Mesendoderm (in vitro differentiated cells): Measurements from ENCODE around the gene SLC49A3.

ENCODE experiments used
- DNase-seq: peaks from one replicate; pipeline ENCODE4 v3.0.0; 2013
- H2AK5ac ChIP-seq: 2 replicates; pipeline ENCODE4 v1.6.1; 2013; ENCODE audit warnings: low read length, inconsistent platforms
- H2BK120ac ChIP-seq: 2 replicates; pipeline ENCODE4 v1.6.1; 2013; ENCODE audit warnings: low read depth, mild to moderate bottlenecking, low read length, moderate library complexity, mixed read lengths
- H2BK15ac ChIP-seq: replicated peaks from 2 replicates; pipeline ENCODE4 v1.6.1; 2013; ENCODE audit warnings: low read depth, mild to moderate bottlenecking, moderate library complexity
- H2BK5ac ChIP-seq: 2 replicates; pipeline ENCODE4 v1.6.1; 2013; ENCODE audit warnings: low read length, inconsistent platforms
- H3K18ac ChIP-seq: 2 replicates; pipeline ENCODE4 v1.6.1; 2013; ENCODE audit warnings: mild to moderate bottlenecking, low read length, mixed read lengths
- H3K23ac ChIP-seq: one replicate; pipeline ENCODE4 v1.6.1; 2013; ENCODE audit warnings: low read length
- H3K27ac ChIP-seq: 2 replicates; pipeline ENCODE4 v1.5.1; 2013; ENCODE audit warnings: low read depth, mild to moderate bottlenecking, inconsistent platforms, low read length, moderate library complexity
- H3K27me3 ChIP-seq: 2 replicates; pipeline ENCODE4 v1.6.1; 2013; ENCODE audit warnings: low read length, control low read depth, mild to moderate bottlenecking, inconsistent platforms; ENCODE audit not compliant: insufficient read depth, poor library complexity
- H3K36me3 ChIP-seq: 2 replicates; pipeline ENCODE4 v1.6.1; 2013; ENCODE audit warnings: low read length, inconsistent platforms; ENCODE audit not compliant: control insufficient read depth, insufficient read depth
- H3K4ac ChIP-seq: one replicate; pipeline ENCODE4 v1.6.1; 2013; ENCODE audit warnings: low read depth, mild to moderate bottlenecking, low read length, moderate library complexity
- H3K4me1 ChIP-seq: 2 replicates; pipeline ENCODE4 v1.6.1; 2013; ENCODE audit warnings: low read depth, low read length, inconsistent platforms; ENCODE audit not compliant: control insufficient read depth
- H3K4me2 ChIP-seq: 2 replicates; pipeline ENCODE4 v1.6.1; 2013; ENCODE audit warnings: low read length
- H3K4me3 ChIP-seq: 2 replicates; pipeline ENCODE4 v1.5.1; 2013; ENCODE audit warnings: mild to moderate bottlenecking, low read length
- H3K56ac ChIP-seq: one replicate; pipeline ENCODE4 v1.6.1; 2013; ENCODE audit warnings: low read length
- H3K79me1 ChIP-seq: 2 replicates; pipeline ENCODE4 v1.6.1; 2013; ENCODE audit warnings: low read length, inconsistent platforms
- H3K79me2 ChIP-seq: 2 replicates; pipeline ENCODE4 v1.6.1; 2013; ENCODE audit warnings: mild to moderate bottlenecking, low read length; ENCODE audit not compliant: control insufficient read depth, insufficient read depth
- H3K9ac ChIP-seq: 2 replicates; pipeline ENCODE4 v1.6.1; 2013; ENCODE audit warnings: low read length, inconsistent platforms
- H4K5ac ChIP-seq: one replicate; pipeline ENCODE4 v1.6.1; 2013; ENCODE audit warnings: low read length
- H4K8ac ChIP-seq: one replicate; pipeline ENCODE4 v1.6.1; 2013; ENCODE audit warnings: low read depth, mild to moderate bottlenecking, control low read depth, low read length, moderate library complexity
- WGBS: extraction: QIAGEN DNeasy Blood & Tissue Kit; methylation state at CpG from one replicate; pipeline ENCODE4 v1.1.7; 2013; ENCODE audit warnings: low lambda C conversion rate, missing lambda C conversion rate; ENCODE audit not compliant: insufficient coverage; ENCODE audit errors: extremely low coverage; 5-methylcytosine and 5-hydroxymethylcytosine counted together

The SLC49A3 gene

DNA sequence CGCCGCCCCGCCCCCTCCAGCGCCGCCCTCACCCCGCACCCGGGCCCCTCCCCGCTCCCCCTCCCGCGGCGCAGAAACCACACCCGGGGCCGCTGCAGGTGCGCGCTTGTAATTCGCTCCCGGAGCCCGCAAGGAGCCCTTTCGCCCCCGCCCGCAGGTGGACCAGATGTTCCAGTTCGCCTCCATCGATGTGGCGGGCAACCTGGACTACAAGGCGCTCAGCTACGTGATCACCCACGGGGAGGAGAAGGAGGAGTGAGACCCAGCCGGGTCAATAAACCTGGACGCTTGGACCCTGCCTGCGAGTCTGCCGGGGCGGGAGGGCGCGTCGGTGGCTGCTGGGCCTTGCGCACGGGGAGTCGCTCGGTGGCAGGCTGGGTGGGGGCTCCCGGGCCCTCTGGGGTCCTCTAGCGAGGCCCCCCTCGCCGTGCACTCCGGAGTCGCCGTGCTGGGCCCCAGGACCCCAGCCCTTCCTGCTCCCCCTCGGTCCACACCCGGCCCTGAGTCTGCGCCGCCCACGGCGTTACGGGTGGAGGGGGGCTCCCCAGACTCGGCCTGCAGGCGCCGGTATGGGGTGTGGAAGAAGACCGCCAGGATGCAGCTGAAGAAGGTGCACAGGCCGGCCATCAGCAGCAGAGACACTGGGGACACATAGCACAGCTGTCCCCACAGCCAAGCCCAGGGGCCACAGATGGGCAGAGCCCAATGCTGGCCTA, 7.1 kb downstream of the SLC49A3 start:
- H3K4me2 ChIP-seq, result no peak overlapping the region
- no CpG with 5 or more reads among the region's 58 CpGs for WGBS
- peaks cover 1% of the 10 kb centered on the region for H3K4me1 ChIP-seq
- no peak overlapping the region for H2AK5ac ChIP-seq
- H3K36me3 ChIP-seq, result no peaks in the 10 kb centered on the region
- H3K56ac ChIP-seq, result no peak overlapping the region
- H3K4ac ChIP-seq, result no peak overlapping the region
- no peak overlapping the region for H4K5ac ChIP-seq
- H3K27ac ChIP-seq, result no peak overlapping the region
- H3K9ac ChIP-seq, result no peak overlapping the region
- H3K27me3 ChIP-seq, result no peaks in the 10 kb centered on the region
- no peak overlapping the region for H3K4me3 ChIP-seq
- no peak overlapping the region for H3K23ac ChIP-seq
- no peaks in the 10 kb centered on the region for H3K79me2 ChIP-seq
- no peak overlapping the region for H2BK120ac ChIP-seq
- no peak for DNase-seq
- no peak overlapping the region for H4K8ac ChIP-seq
- H2BK15ac ChIP-seq, result no peak overlapping the region
- H2BK5ac ChIP-seq, result no peak overlapping the region
- H3K18ac ChIP-seq, result no peak overlapping the region
- no peaks in the 10 kb centered on the region for H3K79me1 ChIP-seq

DNA sequence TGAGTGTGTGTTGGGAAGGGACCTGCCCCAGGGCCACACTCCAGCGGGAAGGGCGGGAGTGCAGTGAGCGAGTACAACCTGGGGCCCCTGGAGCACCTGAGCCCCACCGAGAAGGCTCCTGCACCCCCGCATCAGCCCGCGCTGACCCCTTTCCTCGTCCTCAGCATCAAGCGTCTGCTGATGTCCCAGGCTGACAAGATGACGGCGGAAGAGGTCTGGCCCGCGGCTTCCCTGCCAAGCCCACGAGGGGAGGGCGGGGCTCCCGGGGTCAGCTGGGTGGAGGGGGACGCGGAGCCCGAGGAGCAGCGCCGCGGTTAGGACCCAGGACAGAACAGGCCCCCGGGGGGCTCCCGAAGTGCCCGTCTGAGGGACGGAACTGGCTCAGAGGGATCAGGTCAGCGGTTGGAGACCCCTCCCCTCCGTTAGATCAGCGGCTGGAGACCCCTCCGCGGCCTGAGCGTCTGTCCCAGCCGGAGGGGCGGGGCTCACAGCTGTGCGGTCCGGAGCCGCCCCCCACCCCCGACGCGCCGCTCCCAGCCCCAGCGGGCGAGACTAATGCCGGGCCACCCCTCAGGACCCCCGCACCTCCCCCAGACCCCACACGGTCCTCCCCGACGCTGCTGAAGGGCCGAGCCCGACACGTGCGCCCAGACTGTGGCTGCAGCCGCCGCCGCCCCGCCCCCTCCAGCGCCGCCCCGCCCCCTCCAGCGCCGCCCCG, 7.9 kb downstream of the SLC49A3 start:
- Histone ChIP-seq H3K23ac (no peak overlapping the region), H3K9ac (peak overlapping the region; percentile 21), H3K4me2 (peak overlapping the region; percentile 60), H3K79me2 (no peaks in the 10 kb centered on the region), H2AK5ac (no peak overlapping the region), H3K4ac (no peak overlapping the region), H2BK120ac (no peak overlapping the region), H2BK5ac (no peak overlapping the region), H3K4me1 (peaks cover 1% of the 10 kb centered on the region), H3K56ac (peak overlapping the region; percentile 19), H3K36me3 (no peaks in the 10 kb centered on the region), H4K8ac (no peak overlapping the region), H2BK15ac (no peak overlapping the region), H3K4me3 (peak overlapping the region; percentile 34), H3K79me1 (no peaks in the 10 kb centered on the region), H4K5ac (no peak overlapping the region), H3K27ac (no peak overlapping the region), H3K27me3 (no peaks in the 10 kb centered on the region), H3K18ac (no peak overlapping the region)
- no CpG with 5 or more reads among the region's 62 CpGs for WGBS
- peak; percentile 78 for DNase-seq

DNA sequence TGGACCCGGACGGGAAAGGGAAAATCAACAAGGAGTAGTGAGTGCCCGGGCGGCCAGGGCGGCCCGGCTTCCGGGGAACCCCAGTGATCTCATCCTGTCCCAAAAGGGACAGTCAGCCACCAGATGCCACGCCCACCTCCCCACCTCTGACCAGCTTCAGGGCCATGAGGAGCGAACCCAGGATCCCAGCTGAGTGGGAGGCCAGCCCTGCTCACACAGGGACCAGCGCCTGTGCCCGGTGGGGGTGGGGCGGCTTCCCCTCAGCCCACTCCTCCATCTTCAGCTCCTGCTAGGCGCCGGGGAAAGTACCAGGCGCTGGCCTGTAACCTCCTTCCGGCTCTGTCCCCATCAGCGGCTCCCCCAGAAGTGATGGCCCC, 8.4 kb downstream of the SLC49A3 start:
- Histone ChIP-seq H3K27ac (no peak overlapping the region), H3K9ac (peak overlapping the region; percentile 21), H3K4me3 (no peak overlapping the region)

DNA sequence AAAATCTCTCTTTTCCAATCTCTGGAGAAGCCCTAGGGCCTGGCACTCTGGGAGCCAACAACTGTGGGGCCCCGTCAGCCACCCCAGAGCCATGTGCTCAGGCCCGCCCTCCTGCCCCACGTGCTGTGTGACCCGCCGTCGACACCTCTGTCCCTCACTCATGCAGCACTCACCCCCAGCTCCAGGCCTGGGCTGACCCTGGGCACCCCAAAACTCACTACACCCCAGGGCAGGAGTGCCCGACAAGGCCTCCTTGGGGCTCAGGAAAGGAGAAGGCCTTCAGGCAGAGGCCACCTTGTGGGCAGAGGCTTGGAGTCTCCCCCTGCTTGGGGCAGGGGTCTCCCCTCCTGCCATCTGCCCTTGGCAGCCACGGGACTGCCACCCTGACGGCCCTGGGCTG, 8.9 kb downstream of the SLC49A3 start:
- no peak overlapping the region for H4K5ac ChIP-seq
- no peak overlapping the region for H4K8ac ChIP-seq
- H3K4me2 ChIP-seq, result no peak overlapping the region
- H2BK5ac ChIP-seq, result no peak overlapping the region
- H3K23ac ChIP-seq, result no peak overlapping the region
- H2BK120ac ChIP-seq, result no peak overlapping the region
- no peak overlapping the region for H2AK5ac ChIP-seq
- H2BK15ac ChIP-seq, result no peak overlapping the region
- H3K18ac ChIP-seq, result no peak overlapping the region
- H3K79me1 ChIP-seq, result peaks cover 2% of the 10 kb centered on the region
- no peak overlapping the region for H3K27ac ChIP-seq
- no peak overlapping the region for H3K4me3 ChIP-seq
- no peaks in the 10 kb centered on the region for H3K27me3 ChIP-seq
- no CpG with 5 or more reads among the region's 9 CpGs for WGBS
- peak overlapping the region; percentile 21 for H3K9ac ChIP-seq
- no peaks in the 10 kb centered on the region for H3K36me3 ChIP-seq
- H3K4ac ChIP-seq, result no peak overlapping the region
- H3K4me1 ChIP-seq, result peaks cover 1% of the 10 kb centered on the region
- H3K56ac ChIP-seq, result peak overlapping the region; percentile 19
- H3K79me2 ChIP-seq, result no peaks in the 10 kb centered on the region
- DNase-seq, result no peak

More for the DNA sequence above, 8.4 kb downstream of the SLC49A3 start:
- Histone ChIP-seq H3K18ac (no peak overlapping the region), H2BK5ac (no peak overlapping the region), H3K36me3 (no peaks in the 10 kb centered on the region), H2BK15ac (no peak overlapping the region), H4K5ac (no peak overlapping the region), H3K4ac (no peak overlapping the region), H3K4me2 (peak overlapping the region; percentile 60), H3K79me1 (no peaks in the 10 kb centered on the region), H4K8ac (no peak overlapping the region), H3K4me1 (peaks cover 1% of the 10 kb centered on the region), H3K23ac (peak overlapping the region; percentile 45), H3K56ac (peak overlapping the region; percentile 19), H3K79me2 (no peaks in the 10 kb centered on the region), H2AK5ac (no peak overlapping the region), H3K27me3 (no peaks in the 10 kb centered on the region), H2BK120ac (no peak overlapping the region)
- WGBS, result no CpG with 5 or more reads among the region's 17 CpGs
- no peak for DNase-seq

DNA sequence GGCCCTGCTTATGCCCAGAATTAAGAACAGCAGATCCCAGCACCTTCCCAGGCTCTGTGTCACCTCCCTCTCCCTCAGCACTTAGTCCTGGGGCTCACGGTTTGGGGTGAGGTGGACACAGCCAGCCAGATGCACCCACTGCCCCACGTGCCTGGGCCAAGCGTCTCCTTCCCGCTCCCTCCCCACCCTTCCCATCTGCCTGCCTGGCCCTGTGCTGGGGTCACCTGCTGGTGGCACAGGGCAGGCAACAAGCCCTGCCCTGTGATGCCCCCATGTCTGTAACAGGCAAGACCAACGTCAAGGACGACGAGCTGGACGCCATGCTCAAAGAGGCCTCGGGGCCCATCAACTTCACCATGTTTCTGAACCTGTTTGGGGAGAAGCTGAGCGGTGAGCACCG, 9.3 kb downstream of the SLC49A3 start:
- no peak overlapping the region for H3K4ac ChIP-seq
- no peak overlapping the region for H2BK120ac ChIP-seq
- no peak overlapping the region for H3K23ac ChIP-seq
- no peak overlapping the region for H3K4me3 ChIP-seq
- H4K5ac ChIP-seq, result no peak overlapping the region
- peaks cover 2% of the 10 kb centered on the region for H3K79me1 ChIP-seq
- DNase-seq, result no peak
- no peak overlapping the region for H3K4me2 ChIP-seq
- no peaks in the 10 kb centered on the region for H3K36me3 ChIP-seq
- no peak overlapping the region for H3K27ac ChIP-seq
- no peaks in the 10 kb centered on the region for H3K79me2 ChIP-seq
- no peak overlapping the region for H4K8ac ChIP-seq
- WGBS, result no CpG with 5 or more reads among the region's 11 CpGs
- no peak overlapping the region for H3K56ac ChIP-seq
- H3K27me3 ChIP-seq, result no peaks in the 10 kb centered on the region
- H3K9ac ChIP-seq, result no peak overlapping the region
- no peak overlapping the region for H3K18ac ChIP-seq
- no peak overlapping the region for H2BK15ac ChIP-seq
- peaks cover 1% of the 10 kb centered on the region for H3K4me1 ChIP-seq
- H2BK5ac ChIP-seq, result no peak overlapping the region
- no peak overlapping the region for H2AK5ac ChIP-seq
